Breast epithelium (tissue), 4 donors: ENCODE data around the gene GMDS. TPM values are rescaled to one million over a fixed set of nuclear protein-coding genes. Genes with fewer than 3 reads are reported as not detected.

Experiments used
- DNase-seq, 2 donors: peaks; one replicate each; pipeline ENCODE4 v3.0.0-alpha.2; 2019; ENCODE audit warnings: low spot score in 2 of 2
- H3K27ac ChIP-seq, 2 donors: fragments of 200-600 bp; sonication (generic) in 1 of 2; one replicate each; pipeline ENCODE4 v1.5.1; 2016 to 2019; ENCODE audit warnings: mild to moderate bottlenecking in 1 of 2
- H3K27me3 ChIP-seq, 2 donors: fragments of 200-600 bp; sonication (generic) in 1 of 2; one replicate each; pipeline versions ENCODE4 v1.5.1 to v1.6.0; 2017 to 2019; ENCODE audit warnings: control low read depth in 1 of 2, mild to moderate bottlenecking in 1 of 2
- H3K36me3 ChIP-seq: fragments of 200-600 bp; one replicate; pipeline ENCODE4 v1.5.1; 2019
- H3K4me1 ChIP-seq, 2 donors: fragments of 200-600 bp; sonication (generic); one replicate each; pipeline ENCODE4 v1.5.1; 2016 to 2019; ENCODE audit warnings: control low read depth in 1 of 2
- H3K4me3 ChIP-seq, 3 donors: fragments of 200-600 bp; sonication (generic); 1 replicate in 2 of 3; 2 replicates in 1 of 3; pipeline ENCODE4 v1.5.1; 2016 to 2019; ENCODE audit warnings: mild to moderate bottlenecking in 3 of 3, moderate library complexity in 2 of 3
- H3K9me3 ChIP-seq, 2 donors: fragments of 200-600 bp; sonication (generic) in 1 of 2; one replicate each; pipeline ENCODE4 v1.5.1; 2016 to 2019; ENCODE audit warnings: control low read depth in 1 of 2
- POLR2A ChIP-seq: fragments of 450-650 bp; IDR thresholded peaks from one replicate; pipeline ENCODE4 v1.6.1; 2016; ENCODE audit warnings: antibody characterized with exemption, mild to moderate bottlenecking, moderate library complexity
- POLR2AphosphoS5 ChIP-seq, 3 donors: sonication (generic); formaldehyde crosslinking; IDR thresholded peaks; one replicate each; pipeline ENCODE4 v1.6.1; 2017; ENCODE audit warnings: antibody characterized with exemption in 3 of 3
- intact Hi-C: fragments of 100-400 bp; cut with DNase I; formaldehyde crosslinking; loops from one replicate; pipeline ENCODE4 v1.15.1; 2023; ENCODE audit warnings: low total_unique reads
- total RNA-seq, 3 donors: library from RNA; depleted of rRNA; stranded (reverse); fragments of >200 nt; gene quantifications; one replicate each; pipeline ENCODE4 v1.1.0, GENCODE V29; 2016
- TF ChIP-seq, protein P1 (sequence below), 3 donors: fragments of 450-650 bp; IDR thresholded peaks; one replicate each; pipeline ENCODE4 v1.5.1; 2016 to 2017; ENCODE audit warnings: antibody characterized with exemption in 3 of 3, mild to moderate bottlenecking in 3 of 3, moderate library complexity in 3 of 3

The GMDS gene
- 10 to 100 TPM in 2 of 3 donors, 1 to 10 TPM in 1; 7.5 to 29.2 (median 17.0) TPM for total RNA-seq

DNA sequence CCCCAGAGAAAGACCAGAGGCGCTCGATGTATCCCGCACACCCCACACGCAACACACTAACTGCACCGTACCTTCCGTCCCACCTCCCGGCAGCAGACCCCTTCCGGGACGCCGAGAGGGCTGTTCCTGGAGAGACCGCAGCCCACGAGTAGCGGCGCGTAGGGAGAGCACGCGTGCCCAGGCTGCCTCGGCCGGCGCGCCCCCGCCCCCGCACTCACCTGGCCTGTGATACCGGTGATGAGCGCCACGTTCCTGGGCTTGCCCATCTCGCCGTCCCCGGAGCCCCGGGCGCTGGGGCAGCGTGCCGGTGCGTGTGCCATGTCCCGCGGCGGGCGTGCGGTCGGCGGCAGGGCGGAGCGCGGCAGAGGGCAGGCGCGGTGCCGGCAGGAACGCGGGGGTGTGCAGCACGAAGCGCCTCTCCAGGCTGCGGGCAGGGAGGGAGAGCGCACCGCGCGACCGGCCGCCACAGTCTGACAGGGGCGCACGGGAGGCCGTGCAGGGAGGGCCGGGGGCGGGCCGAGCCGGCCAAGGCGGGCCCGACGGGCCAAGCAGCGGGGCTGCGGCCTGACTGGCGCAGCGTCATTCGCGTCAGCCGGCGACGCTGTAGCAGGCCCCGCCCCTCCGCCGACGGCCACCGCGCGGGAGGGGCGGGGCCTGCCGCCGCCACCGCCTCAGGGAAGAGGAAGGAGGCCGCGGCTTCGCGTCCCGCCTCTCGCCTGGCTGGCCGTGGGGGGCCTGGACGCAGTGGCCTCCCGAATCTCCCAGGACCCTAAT lies at the start of gene GMDS:
Gene GMDS (minus strand): TSS at position 503 of the 774 bp plus-strand sequence.
- no peaks in the 10 kb centered on the region for H3K27me3 ChIP-seq
- intact Hi-C loops, result loop anchor here (10.0 kb wide), 1 partner anchor 630 kb away; no protein-coding TSS in a partner anchor
- H3K36me3 ChIP-seq, result no peaks in the 10 kb centered on the region
- peaks cover 0 to 4% of the 10 kb centered on the region in 2 donors for H3K4me1 ChIP-seq
- no peaks in the 10 kb centered on the region for H3K9me3 ChIP-seq
- H3K4me3 ChIP-seq, result peak within 1 kb of the TSS; percentile 69 to 97 (median 95)
- peak within 1 kb of the TSS; percentile 92 to 96 for H3K27ac ChIP-seq
- TF ChIP-seq POLR2A (no peak), POLR2AphosphoS5 (IDR thresholded peaks at IDR 0.05) (peak in 2 of 3 donors; percentile 15 to 79)
- DNase-seq, result peak; percentile 76 to 84

DNA sequence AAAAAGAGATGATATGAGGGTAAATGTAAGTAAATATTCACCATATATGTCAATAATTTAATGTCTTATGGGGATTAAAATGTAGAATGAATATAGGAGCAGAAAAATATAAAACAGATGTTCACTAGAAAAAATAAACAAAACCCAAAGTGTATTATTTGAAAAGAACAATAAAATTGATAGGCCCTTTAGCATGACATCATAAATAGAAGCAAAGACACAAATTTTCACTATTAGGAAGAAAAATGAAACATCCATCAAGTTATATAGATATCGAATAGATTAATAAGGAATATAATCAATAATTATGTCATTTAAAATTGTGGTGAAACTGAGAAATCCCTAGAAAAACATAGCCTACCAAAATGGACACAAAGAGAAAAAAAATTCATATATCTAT lies 40.1 kb upstream of the GMDS start:
- Histone ChIP-seq H3K27me3 (no peaks in the 10 kb centered on the region), H3K9me3 (no peaks in the 10 kb centered on the region), H3K36me3 (no peaks in the 10 kb centered on the region), H3K27ac (no peak overlapping the region), H3K4me3 (no peak overlapping the region), H3K4me1 (no peaks in the 10 kb centered on the region)
- DNase-seq, result no peak
- intact Hi-C loops, result no loop called here
- TF ChIP-seq POLR2A, result no peak
- TF ChIP-seq POLR2AphosphoS5 (IDR thresholded peaks at IDR 0.05), result no peak
- TF ChIP-seq, protein P1, sequence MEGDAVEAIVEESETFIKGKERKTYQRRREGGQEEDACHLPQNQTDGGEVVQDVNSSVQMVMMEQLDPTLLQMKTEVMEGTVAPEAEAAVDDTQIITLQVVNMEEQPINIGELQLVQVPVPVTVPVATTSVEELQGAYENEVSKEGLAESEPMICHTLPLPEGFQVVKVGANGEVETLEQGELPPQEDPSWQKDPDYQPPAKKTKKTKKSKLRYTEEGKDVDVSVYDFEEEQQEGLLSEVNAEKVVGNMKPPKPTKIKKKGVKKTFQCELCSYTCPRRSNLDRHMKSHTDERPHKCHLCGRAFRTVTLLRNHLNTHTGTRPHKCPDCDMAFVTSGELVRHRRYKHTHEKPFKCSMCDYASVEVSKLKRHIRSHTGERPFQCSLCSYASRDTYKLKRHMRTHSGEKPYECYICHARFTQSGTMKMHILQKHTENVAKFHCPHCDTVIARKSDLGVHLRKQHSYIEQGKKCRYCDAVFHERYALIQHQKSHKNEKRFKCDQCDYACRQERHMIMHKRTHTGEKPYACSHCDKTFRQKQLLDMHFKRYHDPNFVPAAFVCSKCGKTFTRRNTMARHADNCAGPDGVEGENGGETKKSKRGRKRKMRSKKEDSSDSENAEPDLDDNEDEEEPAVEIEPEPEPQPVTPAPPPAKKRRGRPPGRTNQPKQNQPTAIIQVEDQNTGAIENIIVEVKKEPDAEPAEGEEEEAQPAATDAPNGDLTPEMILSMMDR (IDR thresholded peaks at IDR 0.05), result no peak

DNA sequence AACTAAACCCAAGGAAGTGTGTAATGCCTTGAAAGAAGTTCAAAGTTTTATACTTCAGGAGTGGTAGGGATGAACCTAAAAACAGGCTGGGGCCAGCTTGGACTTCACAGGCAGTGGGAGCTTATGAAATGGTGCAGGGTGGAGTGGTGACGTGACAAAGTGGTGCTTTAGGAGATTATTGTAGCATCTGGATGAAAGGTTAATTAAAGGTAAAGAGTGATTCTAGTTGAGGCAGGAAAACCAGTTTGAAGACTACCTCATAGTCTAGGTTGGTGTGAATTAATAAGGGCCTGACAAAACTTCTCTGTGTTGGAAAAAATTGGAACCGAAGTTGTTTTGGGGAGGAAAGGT lies 30.5 kb upstream of the GMDS start:
- no peaks in the 10 kb centered on the region for H3K4me1 ChIP-seq
- no peaks in the 10 kb centered on the region for H3K36me3 ChIP-seq
- H3K9me3 ChIP-seq, result peaks cover 0 to 4% of the 10 kb centered on the region in 2 donors
- intact Hi-C loops, result no loop called here
- no peak overlapping the region for H3K27ac ChIP-seq
- H3K4me3 ChIP-seq, result no peak overlapping the region
- TF ChIP-seq, protein P1 (IDR thresholded peaks at IDR 0.05), result no peak
- no peak for TF ChIP-seq POLR2AphosphoS5 (IDR thresholded peaks at IDR 0.05)
- no peak for TF ChIP-seq POLR2A
- no peak for DNase-seq
- H3K27me3 ChIP-seq, result no peaks in the 10 kb centered on the region

DNA sequence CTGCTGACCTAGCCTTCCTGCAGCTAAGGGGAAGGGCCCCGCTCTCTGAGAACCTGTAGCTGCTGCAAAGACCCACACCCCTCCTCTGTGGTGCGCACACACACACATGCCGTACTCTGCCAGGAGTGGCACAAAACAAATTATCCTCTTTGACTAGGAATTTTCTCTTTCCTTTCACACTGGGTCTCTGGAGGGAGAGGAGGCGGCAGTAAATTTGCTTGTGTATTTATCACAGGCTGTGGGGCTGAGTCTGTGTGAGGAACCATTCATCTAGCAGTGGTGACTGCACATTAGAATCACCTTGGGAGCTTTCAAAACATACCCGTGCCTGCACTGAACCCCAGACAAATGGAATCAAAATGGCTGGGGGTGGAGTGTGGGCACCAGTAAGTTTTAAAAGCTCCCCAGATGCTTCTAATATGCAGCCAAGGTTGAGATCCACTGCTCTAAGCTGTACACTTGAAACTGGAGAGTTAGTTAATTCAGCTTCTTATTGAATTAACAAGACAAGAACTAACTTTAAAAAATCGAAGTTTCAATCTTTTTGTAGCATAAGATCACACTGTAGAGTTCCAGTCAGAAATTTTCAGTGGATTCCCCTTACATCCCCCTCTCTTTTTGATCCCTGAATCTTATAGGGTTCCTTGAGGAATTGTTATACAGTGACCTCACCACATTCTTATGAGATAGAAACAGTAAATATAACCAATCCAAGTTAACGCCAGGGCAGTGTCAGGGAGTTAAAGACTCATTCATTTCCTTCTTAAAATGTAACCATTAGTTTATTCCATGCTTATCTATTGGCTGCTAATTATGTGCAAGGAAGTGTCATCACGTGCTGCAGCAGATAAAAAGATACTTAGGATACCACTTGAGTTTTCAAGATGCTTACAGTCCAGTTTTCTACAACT lies 29.8 kb upstream of the GMDS start:
- intact Hi-C loops, result no loop called here
- Histone ChIP-seq H3K27ac (no peak overlapping the region), H3K4me3 (no peak overlapping the region), H3K36me3 (no peaks in the 10 kb centered on the region), H3K4me1 (no peaks in the 10 kb centered on the region), H3K9me3 (peaks cover 0 to 3% of the 10 kb centered on the region in 2 donors), H3K27me3 (no peaks in the 10 kb centered on the region)
- no peak for DNase-seq
- no peak for TF ChIP-seq POLR2A
- TF ChIP-seq, protein P1 (IDR thresholded peaks at IDR 0.05), result no peak
- TF ChIP-seq POLR2AphosphoS5 (IDR thresholded peaks at IDR 0.05), result no peak

DNA sequence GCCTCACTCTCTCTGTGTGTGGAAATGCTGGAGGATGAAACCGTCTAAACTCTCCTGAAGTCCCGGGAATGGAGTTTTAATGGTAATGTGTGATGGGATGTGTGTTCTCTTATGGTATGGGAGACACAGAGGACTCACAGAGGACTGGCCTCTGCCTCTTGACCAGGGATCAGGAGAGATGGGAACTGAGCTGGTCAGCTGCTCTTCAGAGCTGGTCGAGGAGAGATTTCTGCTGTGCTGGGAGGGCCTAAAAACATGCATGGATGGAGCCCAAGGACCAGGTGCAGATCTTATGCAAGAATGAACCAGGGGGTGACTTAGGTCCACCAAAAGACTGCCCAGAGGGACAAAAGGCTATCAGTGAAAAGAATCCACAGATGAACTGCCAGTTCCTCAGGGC lies 27.3 kb upstream of the GMDS start:
- Histone ChIP-seq H3K36me3 (no peaks in the 10 kb centered on the region), H3K4me1 (no peaks in the 10 kb centered on the region), H3K4me3 (no peak overlapping the region), H3K27ac (no peak overlapping the region), H3K9me3 (no peaks in the 10 kb centered on the region), H3K27me3 (no peaks in the 10 kb centered on the region)
- no peak for TF ChIP-seq POLR2AphosphoS5 (IDR thresholded peaks at IDR 0.05)
- TF ChIP-seq, protein P1 (IDR thresholded peaks at IDR 0.05), result no peak
- TF ChIP-seq POLR2A, result no peak
- DNase-seq, result no peak
- intact Hi-C loops, result no loop called here
